Measurements from ENCODE around the gene SSR3. TPM values are rescaled to one million over a fixed set of nuclear protein-coding genes. Genes with fewer than 3 reads are reported as not detected.
"Not testable (repeated sequence)": the region's sequence is repeated elsewhere in the genome, so short reads cannot be mapped to it uniquely, and the experiment has no call there.

Gene SSR3
- total RNA-seq, 1 experiment from 2014 or later, result 323 TPM

DNA sequence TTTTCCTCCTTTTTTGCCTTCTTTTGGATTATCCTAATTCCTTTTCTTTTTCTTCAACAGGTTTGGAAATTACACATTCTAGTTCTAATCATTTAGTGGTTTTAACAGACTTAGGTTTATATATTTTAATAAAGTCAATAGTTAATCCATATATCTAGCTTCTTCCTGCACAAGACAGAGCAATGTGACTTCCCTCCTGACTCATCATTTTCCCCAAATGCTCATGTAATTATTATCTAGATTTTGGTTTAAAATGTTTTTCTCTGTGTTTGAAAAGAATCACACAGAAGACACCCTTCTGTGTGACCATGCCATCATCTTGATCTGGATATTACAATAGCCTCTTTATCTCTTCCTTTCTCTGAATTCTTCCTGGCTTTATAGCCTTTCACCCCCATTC, 28.6 kb upstream of the SSR3 start:
- H3K27ac ChIP-seq, result no peak overlapping the region
- H3K4me1 ChIP-seq (replicated peaks), result no peaks in the 10 kb centered on the region

DNA sequence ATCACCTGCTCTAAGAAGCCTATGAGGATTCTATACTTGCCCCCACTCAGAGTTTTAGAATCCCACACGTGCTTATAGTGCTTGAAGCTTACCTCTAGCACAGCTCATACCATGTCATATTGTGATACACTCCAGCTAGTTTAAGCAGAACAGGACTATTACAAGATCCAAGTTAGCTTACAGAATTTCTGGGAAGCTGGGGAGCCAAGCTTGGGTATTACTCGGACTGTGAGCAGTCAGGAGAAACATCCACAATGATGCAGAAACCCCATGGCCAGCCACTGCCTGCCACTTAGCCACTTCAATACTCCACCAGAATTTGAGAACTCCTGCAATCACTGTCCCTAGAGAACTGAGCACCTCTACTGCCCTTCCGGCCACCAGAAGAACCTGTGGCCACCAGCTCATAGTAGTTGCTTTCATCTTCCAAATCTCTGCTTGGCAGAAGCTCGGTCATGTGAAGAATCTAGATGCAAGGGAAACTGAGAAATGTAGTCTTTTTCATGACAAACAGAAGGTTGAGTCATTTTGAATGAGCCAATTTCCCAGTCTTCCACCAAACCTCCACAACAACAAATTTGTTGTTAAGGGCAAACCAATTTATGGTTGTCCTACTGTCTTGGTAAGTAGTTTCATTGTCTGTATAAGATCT, 27.7 kb upstream of the SSR3 start:
- Histone ChIP-seq H3K27me3 (replicated peaks) (no peaks in the 10 kb centered on the region), H3K4me3 (no peak overlapping the region), H3K36me3 (no peaks in the 10 kb centered on the region), H3K27ac (no peak overlapping the region), H3K9me3 (replicated peaks) (no peaks in the 10 kb centered on the region), H3K4me1 (replicated peaks) (no peaks in the 10 kb centered on the region)
- no peak for DNase-seq (ENCODE audit: low read depth in 1 of 2, low spot score in 2 of 2)

More for the DNA sequence above, 28.6 kb upstream of the SSR3 start:
- DNase-seq (ENCODE audit: low read depth in 1 of 2, low spot score in 2 of 2), result no peak
- Histone ChIP-seq H3K9me3 (replicated peaks) (no peaks in the 10 kb centered on the region), H3K4me3 (no peak overlapping the region), H3K36me3 (no peaks in the 10 kb centered on the region), H3K27me3 (replicated peaks) (no peaks in the 10 kb centered on the region)

DNA sequence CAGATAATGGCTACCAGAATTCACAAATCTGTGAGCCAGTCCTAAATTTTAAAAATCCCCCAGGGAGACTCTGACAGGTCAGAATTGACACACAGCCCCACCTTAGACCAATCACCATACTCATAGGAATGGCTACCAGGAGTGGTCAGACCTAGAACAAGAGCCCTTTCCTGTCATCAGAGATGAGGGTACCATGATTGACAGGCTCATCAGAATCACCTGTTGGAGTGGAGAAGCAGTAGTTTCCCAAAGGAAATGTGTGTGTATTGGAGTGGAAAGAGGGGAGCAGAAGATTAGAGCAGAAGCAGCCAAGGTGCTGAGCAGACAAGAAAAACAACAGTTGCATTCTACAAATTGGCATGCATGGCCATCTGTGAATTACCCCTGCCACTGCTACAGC, 27.0 kb upstream of the SSR3 start:
- no peak for DNase-seq (ENCODE audit: low read depth in 1 of 2, low spot score in 2 of 2)
- Histone ChIP-seq H3K36me3 (no peaks in the 10 kb centered on the region), H3K9me3 (replicated peaks) (no peaks in the 10 kb centered on the region), H3K27ac (no peak overlapping the region), H3K4me1 (replicated peaks) (no peaks in the 10 kb centered on the region), H3K4me3 (no peak overlapping the region), H3K27me3 (replicated peaks) (no peaks in the 10 kb centered on the region)

DNA sequence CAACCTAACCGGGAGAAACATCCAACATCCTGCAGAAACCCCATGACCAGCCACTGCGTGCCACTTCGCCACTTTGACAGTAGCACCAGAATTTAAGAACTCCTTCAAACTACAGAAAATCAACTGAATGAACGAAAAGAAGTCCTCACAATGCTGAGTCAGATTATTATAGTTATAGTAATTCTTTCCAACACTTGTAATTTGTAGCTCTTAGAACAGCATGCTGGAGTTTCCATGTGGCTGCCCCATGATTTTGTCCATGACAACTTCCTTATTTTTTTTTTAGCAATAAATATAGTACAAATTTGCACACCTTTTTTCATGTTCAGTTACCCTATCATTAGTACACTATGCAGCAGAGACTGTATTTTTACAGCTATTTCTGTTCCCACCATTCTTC, 26.1 kb upstream of the SSR3 start:
- no peak overlapping the region for H3K4me3 ChIP-seq
- no peak overlapping the region for H3K27ac ChIP-seq
- DNase-seq (ENCODE audit: low read depth in 1 of 2, low spot score in 2 of 2), result no peak
- H3K36me3 ChIP-seq, result no peaks in the 10 kb centered on the region
- no peaks in the 10 kb centered on the region for H3K27me3 ChIP-seq (replicated peaks)
- no peaks in the 10 kb centered on the region for H3K9me3 ChIP-seq (replicated peaks)
- H3K4me1 ChIP-seq (replicated peaks), result no peaks in the 10 kb centered on the region

DNA sequence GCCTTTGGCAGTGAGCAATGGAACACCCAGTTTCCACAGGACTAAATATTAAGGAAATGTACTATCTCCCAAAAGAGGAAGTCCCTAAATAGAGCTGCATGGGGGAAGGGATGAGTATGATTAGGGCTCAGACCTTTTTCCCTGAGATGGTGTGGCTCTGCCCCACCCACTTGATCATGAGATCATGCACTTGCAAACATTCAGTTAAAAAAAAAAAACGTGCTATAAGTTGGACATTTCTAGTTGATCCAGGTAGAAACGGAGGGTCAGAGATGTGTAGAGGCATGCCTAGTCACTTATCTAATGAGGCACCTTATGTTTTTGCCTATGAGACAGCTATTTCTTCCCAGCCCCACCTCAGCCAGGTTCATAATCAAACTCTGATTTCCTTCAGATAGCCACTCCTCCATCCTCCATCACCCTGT, 24.5 kb upstream of the SSR3 start:
- Histone ChIP-seq H3K36me3 (no peaks in the 10 kb centered on the region), H3K27me3 (replicated peaks) (no peaks in the 10 kb centered on the region), H3K4me1 (replicated peaks) (no peaks in the 10 kb centered on the region), H3K27ac (no peak overlapping the region), H3K9me3 (replicated peaks) (no peaks in the 10 kb centered on the region), H3K4me3 (no peak overlapping the region)
- DNase-seq (ENCODE audit: low read depth in 1 of 2, low spot score in 2 of 2), result no peak

DNA sequence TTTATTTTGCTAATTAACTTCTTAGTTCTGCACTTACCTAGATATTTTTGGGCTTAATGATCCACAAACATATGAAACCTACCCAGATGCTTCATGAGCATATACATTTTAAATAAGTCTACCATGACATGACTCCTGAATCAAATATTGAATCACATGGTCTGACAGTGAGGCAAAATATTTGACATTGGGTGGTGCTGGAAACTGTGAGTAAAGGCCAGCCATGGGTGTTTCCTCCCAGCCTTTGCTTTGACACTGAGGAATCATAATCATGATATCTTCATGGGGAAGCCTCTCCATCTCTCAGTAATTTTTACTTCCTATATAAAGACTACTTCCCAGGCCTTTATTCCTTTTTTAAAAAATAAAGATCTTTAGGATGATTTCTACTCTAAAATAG, 22.8 kb upstream of the SSR3 start:
- no peak overlapping the region for H3K27ac ChIP-seq
- DNase-seq (ENCODE audit: low read depth in 1 of 2, low spot score in 2 of 2), result no peak

DNA sequence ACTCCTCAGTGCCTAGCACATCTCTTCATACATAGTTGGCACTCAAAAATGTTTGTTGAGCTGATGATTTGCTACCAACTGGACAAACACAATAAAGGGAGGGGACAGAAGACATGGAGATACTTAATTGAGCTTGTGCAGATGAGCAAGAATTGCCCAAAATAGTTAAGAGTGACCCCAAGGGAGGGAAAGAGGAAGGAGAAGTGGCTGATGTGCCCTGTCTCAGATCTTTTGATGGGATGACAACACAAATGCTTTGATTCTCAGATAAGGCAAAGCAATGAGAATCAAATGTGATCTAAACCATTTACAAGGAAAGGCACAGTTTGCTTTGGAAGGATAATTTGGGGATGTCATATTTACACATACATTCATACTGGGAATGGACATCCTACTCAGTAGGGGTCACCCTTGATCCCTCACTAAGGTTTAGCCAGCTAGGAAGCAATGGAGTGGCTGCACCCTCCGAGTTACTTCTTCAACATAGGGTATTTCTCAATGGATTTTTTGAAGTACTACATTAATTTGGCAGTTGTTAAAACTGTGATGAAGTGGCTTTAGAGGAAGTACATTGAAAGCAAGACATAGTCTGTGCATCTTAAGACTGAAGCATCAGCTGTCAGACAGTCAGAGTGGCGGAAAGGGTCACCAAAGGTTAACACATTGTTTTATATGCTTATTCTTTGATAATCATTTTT, 21.9 kb upstream of the SSR3 start:
- Histone ChIP-seq H3K27ac (no peak overlapping the region), H3K4me3 (no peak overlapping the region), H3K27me3 (replicated peaks) (no peaks in the 10 kb centered on the region), H3K9me3 (replicated peaks) (no peaks in the 10 kb centered on the region), H3K4me1 (replicated peaks) (no peaks in the 10 kb centered on the region), H3K36me3 (no peaks in the 10 kb centered on the region)
- no peak for DNase-seq (ENCODE audit: low read depth in 1 of 2, low spot score in 2 of 2)

More for the DNA sequence above, 22.8 kb upstream of the SSR3 start:
- no peaks in the 10 kb centered on the region for H3K27me3 ChIP-seq (replicated peaks)
- H3K4me3 ChIP-seq, result no peak overlapping the region
- no peaks in the 10 kb centered on the region for H3K36me3 ChIP-seq
- H3K9me3 ChIP-seq (replicated peaks), result no peaks in the 10 kb centered on the region
- no peaks in the 10 kb centered on the region for H3K4me1 ChIP-seq (replicated peaks)

DNA sequence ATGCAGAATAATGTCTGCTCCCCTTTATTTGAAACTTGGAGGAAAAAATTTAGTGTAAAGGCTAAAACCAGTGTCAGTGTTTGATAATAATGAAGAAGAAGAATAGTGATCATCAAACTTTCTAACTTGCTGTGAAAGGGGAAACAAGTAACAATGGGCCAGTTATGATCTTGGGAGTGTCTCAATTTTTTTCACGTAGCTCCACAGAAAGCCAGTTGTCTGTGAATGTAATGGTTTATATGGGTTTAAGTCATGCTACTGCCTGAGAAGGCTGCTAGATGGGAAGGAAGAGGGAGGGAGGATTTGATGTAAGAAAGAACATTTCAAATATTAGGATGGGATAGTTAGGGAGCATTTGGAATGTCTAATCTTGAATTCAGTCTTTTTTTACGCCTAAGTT, 21.1 kb upstream of the SSR3 start:
- no peaks in the 10 kb centered on the region for H3K9me3 ChIP-seq (replicated peaks)
- H3K27ac ChIP-seq, result no peak overlapping the region
- H3K4me3 ChIP-seq, result no peak overlapping the region

DNA sequence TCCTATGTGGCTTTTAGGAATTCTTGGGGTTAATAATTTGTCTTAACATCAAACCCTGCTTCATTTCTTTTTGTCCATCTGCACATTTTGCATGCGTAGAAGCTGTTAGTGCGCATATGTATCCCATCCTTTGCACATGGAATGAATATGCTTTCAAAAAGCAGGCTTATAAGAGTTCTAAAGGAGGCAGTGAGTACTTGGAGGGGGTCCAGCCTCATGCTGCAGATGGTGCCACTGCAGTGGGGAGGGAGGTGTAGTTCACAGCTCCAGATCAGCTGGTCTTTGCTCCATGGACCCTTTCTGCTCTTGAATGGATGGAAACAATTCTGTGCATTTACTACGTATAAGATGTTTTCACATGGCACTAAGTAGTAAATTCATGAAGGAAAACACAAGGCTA, 20.7 kb upstream of the SSR3 start:
- H3K4me3 ChIP-seq, result no peak overlapping the region
- H3K9me3 ChIP-seq (replicated peaks), result no peaks in the 10 kb centered on the region
- H3K36me3 ChIP-seq, result no peaks in the 10 kb centered on the region
- H3K4me1 ChIP-seq (replicated peaks), result no peaks in the 10 kb centered on the region
- H3K27ac ChIP-seq, result no peak overlapping the region
- H3K27me3 ChIP-seq (replicated peaks), result no peaks in the 10 kb centered on the region
- no peak for DNase-seq (ENCODE audit: low read depth in 1 of 2, low spot score in 2 of 2)

More for the DNA sequence above, 21.1 kb upstream of the SSR3 start:
- H3K36me3 ChIP-seq, result no peaks in the 10 kb centered on the region
- no peaks in the 10 kb centered on the region for H3K27me3 ChIP-seq (replicated peaks)
- no peak for DNase-seq (ENCODE audit: low read depth in 1 of 2, low spot score in 2 of 2)
- H3K4me1 ChIP-seq (replicated peaks), result no peaks in the 10 kb centered on the region

DNA sequence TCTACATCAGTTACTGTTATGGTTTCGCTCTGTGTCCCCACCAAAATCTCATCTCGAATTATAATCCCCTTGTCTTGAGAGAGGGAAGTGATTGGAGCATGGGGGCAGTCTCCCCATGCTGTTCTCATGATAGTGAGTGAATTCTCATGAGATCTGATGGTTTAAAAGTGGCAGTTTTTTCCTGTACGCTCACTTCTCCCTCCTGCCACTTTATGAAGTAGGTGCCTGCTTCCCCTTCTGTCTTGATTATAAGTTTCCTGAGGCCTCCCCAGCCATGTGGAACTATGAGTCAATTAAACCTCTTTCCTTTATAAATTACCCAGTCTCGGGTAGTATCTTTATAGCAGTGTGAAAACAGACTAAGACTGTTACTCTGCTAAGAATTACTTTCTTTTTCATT, 15.0 kb upstream of the SSR3 start:
- H3K36me3 ChIP-seq; H3K9me3 ChIP-seq (replicated peaks); H3K4me3 ChIP-seq; DNase-seq (ENCODE audit: low read depth in 1 of 2, low spot score in 2 of 2); H3K27ac ChIP-seq; H3K4me1 ChIP-seq (replicated peaks); H3K27me3 ChIP-seq (replicated peaks): not testable (repeated sequence)

DNA sequence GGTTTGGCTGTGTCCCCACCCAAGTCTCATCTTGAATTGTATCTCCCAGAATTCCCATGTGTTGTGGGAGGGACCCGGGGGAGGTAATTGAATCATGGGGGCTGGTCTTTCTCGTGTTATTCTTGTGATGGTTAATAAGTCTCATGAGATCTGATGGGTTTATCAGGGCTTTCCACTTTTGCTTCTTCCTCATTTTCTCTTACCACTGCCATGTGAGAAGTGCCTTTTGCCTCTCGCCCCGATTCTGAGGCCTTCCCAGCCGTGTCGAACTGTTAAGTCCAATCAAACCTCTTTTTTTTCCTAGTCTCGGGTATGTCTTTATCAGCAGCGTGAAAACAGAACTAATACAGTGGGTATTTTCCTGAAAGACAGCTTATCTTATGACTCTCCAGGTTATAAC, 14.1 kb upstream of the SSR3 start:
- H3K36me3 ChIP-seq; DNase-seq (ENCODE audit: low read depth in 1 of 2, low spot score in 2 of 2); H3K4me1 ChIP-seq (replicated peaks); H3K4me3 ChIP-seq; H3K27ac ChIP-seq; H3K9me3 ChIP-seq (replicated peaks); H3K27me3 ChIP-seq (replicated peaks): not testable (repeated sequence)

DNA sequence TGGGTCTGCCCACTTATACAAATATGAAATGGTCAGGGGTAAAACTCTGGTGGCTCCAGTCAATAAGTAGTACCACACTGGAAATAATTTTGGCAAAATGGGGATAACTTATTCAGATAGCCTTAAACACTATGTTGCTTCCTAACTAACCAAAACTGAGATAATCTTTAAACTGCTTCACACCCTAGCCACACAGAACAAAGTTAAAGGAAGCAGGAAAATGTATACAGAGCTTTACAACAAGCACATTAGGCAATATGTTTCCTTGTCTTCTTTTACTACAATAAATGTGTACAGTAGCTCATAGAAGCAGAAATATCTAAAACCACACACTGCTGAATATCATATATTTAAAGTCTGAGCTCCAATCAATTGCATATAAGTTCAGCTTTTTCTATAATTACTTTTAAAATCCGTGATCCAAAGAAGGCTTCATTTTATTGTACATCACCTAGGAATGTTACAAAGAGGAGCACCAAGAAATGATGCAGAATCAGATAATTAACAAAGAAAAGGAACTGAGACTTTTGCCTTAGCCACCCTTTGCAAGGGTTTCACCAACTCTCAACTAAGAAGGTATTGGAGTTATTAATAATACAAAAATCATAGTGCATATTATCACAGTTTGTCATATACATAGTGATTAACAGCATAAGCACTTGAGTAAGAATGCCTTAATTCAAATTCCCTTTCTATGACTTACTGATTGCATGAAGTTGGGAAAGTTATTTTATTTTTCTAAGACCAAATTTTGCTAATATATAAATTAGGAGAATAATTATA, 9.2 kb upstream of the SSR3 start:
- no peaks in the 10 kb centered on the region for H3K36me3 ChIP-seq
- H3K9me3 ChIP-seq (replicated peaks), result 0 out of 2 replicates have a peak, but pooled peaks cover 2% of the 10 kb centered on the region
- H3K27me3 ChIP-seq (replicated peaks), result no peaks in the 10 kb centered on the region
- DNase-seq (ENCODE audit: low read depth in 1 of 2, low spot score in 2 of 2), result no peak
- H3K27ac ChIP-seq, result no peak overlapping the region
- H3K4me1 ChIP-seq (replicated peaks), result no peaks in the 10 kb centered on the region
- H3K4me3 ChIP-seq, result no peak overlapping the region

DNA sequence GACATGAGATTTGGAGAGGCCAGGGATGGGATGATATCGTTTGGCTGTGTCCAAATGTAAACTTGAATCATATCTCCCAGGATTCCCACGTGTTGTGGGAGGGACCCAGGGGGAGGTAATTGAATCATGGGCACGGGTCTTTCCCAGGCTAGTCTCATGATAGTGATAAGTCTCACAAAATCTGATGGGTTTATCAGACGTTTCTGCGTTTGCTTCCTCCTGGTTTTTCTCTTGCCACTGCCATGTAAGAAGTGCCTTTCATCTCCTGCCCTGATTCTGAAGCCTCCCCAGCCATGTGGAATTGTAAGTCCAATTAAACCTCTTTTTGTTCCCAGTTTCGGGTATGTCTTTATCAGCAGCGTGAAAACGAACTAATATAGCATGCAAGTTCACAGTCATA, 7.6 kb upstream of the SSR3 start:
- H3K27me3 ChIP-seq (replicated peaks); H3K4me1 ChIP-seq (replicated peaks); H3K9me3 ChIP-seq (replicated peaks); H3K27ac ChIP-seq; H3K36me3 ChIP-seq; DNase-seq (ENCODE audit: low read depth in 1 of 2, low spot score in 2 of 2); H3K4me3 ChIP-seq: not testable (repeated sequence)

DNA sequence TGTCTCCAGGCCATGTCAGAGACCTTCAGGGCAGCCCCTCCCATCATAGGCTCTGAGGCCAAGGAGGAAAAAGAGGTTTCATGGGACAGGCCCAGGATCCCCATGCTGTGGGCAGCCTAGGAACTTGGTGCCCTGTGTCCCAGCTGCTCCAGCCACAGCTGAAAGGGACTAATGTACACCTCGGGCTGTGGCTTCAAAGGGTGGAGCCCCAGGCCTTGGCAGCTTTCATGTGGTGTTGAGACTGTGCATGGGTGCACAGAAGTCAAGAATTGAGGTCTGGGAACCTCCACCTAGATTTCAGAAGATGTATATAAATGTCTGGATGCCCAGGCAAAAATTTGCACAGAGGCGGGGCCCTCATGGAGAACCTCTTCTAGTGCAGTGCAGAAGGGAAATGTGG, 6.6 kb upstream of the SSR3 start:
- 0 out of 2 replicates have a peak, but pooled peaks cover 2% of the 10 kb centered on the region for H3K9me3 ChIP-seq (replicated peaks)
- H3K4me1 ChIP-seq (replicated peaks), result no peaks in the 10 kb centered on the region
- H3K4me3 ChIP-seq, result no peak overlapping the region
- H3K36me3 ChIP-seq, result no peaks in the 10 kb centered on the region
- DNase-seq (ENCODE audit: low read depth in 1 of 2, low spot score in 2 of 2), result no peak
- no peak overlapping the region for H3K27ac ChIP-seq
- no peaks in the 10 kb centered on the region for H3K27me3 ChIP-seq (replicated peaks)

Measured in SJSA1 (cell line).